NOMO-1 (cell line): Measurements from ENCODE around the gene MRPL45.
A peak's percentile ranks its signal among the peaks of the same experiment; 100 is the strongest.

Experiments used
- DNase-seq, 2 experiments: peaks; one replicate each; lab custom pipeline; 2025; ENCODE audit not compliant: unreplicated experiment in 2 of 2; lab: John Stamatoyannopoulos, UW

MRPL45 gene

GRCh38 chr17:38343608-38344419 is 46.8 kb downstream of the MRPL45 start, which contains the start of gene GPR179:
Gene GPR179, minus strand, starts transcription at chr17:38343956. Its CDS starts 167 bp downstream, at chr17:38343789.
- DNase-seq = no peak

GRCh38 chr17:38344420-38344745 is 47.4 kb downstream of the MRPL45 start:
- no peak for DNase-seq

GRCh38 chr17:38345743-38346142 is 48.8 kb downstream of the MRPL45 start:
- no peak for DNase-seq

- DNase-seq = peak; percentile 69 to 76
Observed at GRCh38 chr17:38349097-38349730, 52.2 kb downstream of the MRPL45 start.

GRCh38 chr17:38350035-38350434 is 53.1 kb downstream of the MRPL45 start:
- DNase-seq = no peak

GRCh38 chr17:38351412-38352222 is 54.6 kb downstream of the MRPL45 start, which contains the start of gene SOCS7:
Gene SOCS7, plus strand, starts transcription at chr17:38351844. Its CDS starts 209 bp downstream, at chr17:38352053.
- DNase-seq = peak; percentile 86 to 95

GRCh38 chr17:38352245-38353085 is 55.5 kb downstream of the MRPL45 start:
- DNase-seq = peak in 1 of 2 experiments; percentile 10

GRCh38 chr17:38353086-38353604 is 56.2 kb downstream of the MRPL45 start:
- DNase-seq = peak in 1 of 2 experiments; percentile 16

GRCh38 chr17:38353668-38354067 is 56.7 kb downstream of the MRPL45 start:
- DNase-seq = no peak

- DNase-seq = no peak
Observed at GRCh38 chr17:38354466-38354865, 57.5 kb downstream of the MRPL45 start.

- DNase-seq = no peak
Observed at GRCh38 chr17:38355251-38355650, 58.3 kb downstream of the MRPL45 start.

- no peak for DNase-seq
Observed at GRCh38 chr17:38357486-38358123, 60.6 kb downstream of the MRPL45 start.

GRCh38 chr17:38358586-38359513 is 61.9 kb downstream of the MRPL45 start:
- DNase-seq = no peak

- no peak for DNase-seq
Observed at GRCh38 chr17:38361694-38362465, 64.9 kb downstream of the MRPL45 start.

- no peak for DNase-seq
Observed at GRCh38 chr17:38363016-38363415, 66.0 kb downstream of the MRPL45 start.

- no peak for DNase-seq
Observed at GRCh38 chr17:38364741-38365140, 67.8 kb downstream of the MRPL45 start.

GRCh38 chr17:38369124-38369886 is 72.3 kb downstream of the MRPL45 start:
- no peak for DNase-seq
